IMR-90 (cell line): ENCODE results near the gene RMND5B. TPM values are rescaled to one million over a fixed set of nuclear protein-coding genes. Genes with fewer than 3 reads are reported as not detected.

Source experiments
- ATAC-seq: fragments of 200-7000 bp; cut with Tn5 transposase; 2 replicates; pipeline ENCODE4 v1.9.1; 2020; ENCODE audit warnings: low read depth, mild to moderate bottlenecking, moderate library complexity
- BruUV-seq: library from RNA; stranded (reverse); fragments of 400-500 nt; replicated peaks from 2 replicates; lab custom pipeline; 2021; lab: Mats Ljungman, UMichigan
- CTCF ChIA-PET: fragments of 300-600 bp; formaldehyde crosslinking; extraction: SDS; loops from one replicate; lab custom pipeline; 2021; ENCODE audit warnings: antibody characterized with exemption; lab: Yijun Ruan, JAX
- POLR2A ChIA-PET: fragments of 300-600 bp; sonication (Branson Sonifier 250); formaldehyde crosslinking; loops from one replicate; lab custom pipeline; 2022; ENCODE audit warnings: antibody characterized with exemption; ENCODE audit not compliant: unreplicated experiment; lab: Charles Lee
- DNase-seq: peaks from one replicate; pipeline ENCODE4 v3.0.0; 2013
- H2AFZ ChIP-seq: replicated peaks from 2 replicates; pipeline ENCODE3; 2013; ENCODE audit warnings: low read length, mild to moderate bottlenecking; ENCODE audit not compliant: poor library complexity
- H2AK5ac ChIP-seq: 2 replicates; pipeline ENCODE4 v1.6.1; 2013; ENCODE audit warnings: low read depth, low read length, inconsistent platforms
- H2AK9ac ChIP-seq: replicated peaks from 2 replicates; pipeline ENCODE3; 2013; ENCODE audit warnings: mild to moderate bottlenecking, low read depth, low read length, moderate library complexity; ENCODE audit not compliant: poor library complexity
- H2BK120ac ChIP-seq: 2 replicates; pipeline ENCODE4 v1.6.1; 2013; ENCODE audit warnings: low read depth, low read length, inconsistent platforms
- H2BK15ac ChIP-seq: 3 replicates; pipeline ENCODE4 v1.6.1; 2013; ENCODE audit warnings: low read depth, low read length, inconsistent platforms
- H2BK20ac ChIP-seq: 2 replicates; pipeline ENCODE4 v1.6.1; 2013; ENCODE audit warnings: low read depth, mild to moderate bottlenecking, inconsistent platforms, low read length, moderate library complexity
- H2BK5ac ChIP-seq: 2 replicates; pipeline ENCODE4 v1.6.1; 2013; ENCODE audit warnings: mild to moderate bottlenecking, low read depth, low read length, inconsistent platforms; ENCODE audit not compliant: poor library complexity, severe bottlenecking
- H3K14ac ChIP-seq: replicated peaks from 2 replicates; pipeline ENCODE4 v1.6.1; 2013; ENCODE audit warnings: low read depth, low read length, inconsistent platforms
- H3K18ac ChIP-seq: 2 replicates; pipeline ENCODE4 v1.6.1; 2013; ENCODE audit warnings: low read depth, low read length, control low read depth
- H3K23ac ChIP-seq: 2 replicates; pipeline ENCODE4 v1.6.1; 2013; ENCODE audit warnings: low read depth, low read length, inconsistent platforms
- H3K27ac ChIP-seq: 2 replicates; pipeline ENCODE4 v1.5.1; 2013; ENCODE audit warnings: mild to moderate bottlenecking, control low read depth, low read length; ENCODE audit not compliant: insufficient read depth
- H3K27me3 ChIP-seq: 2 replicates; pipeline ENCODE4 v1.6.1; 2013; ENCODE audit warnings: low read length; ENCODE audit not compliant: control insufficient read depth, insufficient read depth
- H3K36me3 ChIP-seq: 2 replicates; pipeline ENCODE4 v1.6.1; 2013; ENCODE audit warnings: low read length, mixed read lengths; ENCODE audit not compliant: control insufficient read depth, insufficient read depth
- H3K4ac ChIP-seq: 2 replicates; pipeline ENCODE4 v1.6.1; 2013; ENCODE audit warnings: low read depth, low read length, inconsistent platforms
- H3K4me1 ChIP-seq: 2 replicates; pipeline ENCODE4 v1.6.1; 2013; ENCODE audit warnings: low read length, mixed read lengths; ENCODE audit not compliant: control insufficient read depth, insufficient read depth
- H3K4me2 ChIP-seq: 2 replicates; pipeline ENCODE4 v1.6.1; 2013; ENCODE audit warnings: low read depth, mild to moderate bottlenecking, control low read depth, low read length, moderate library complexity
- H3K4me3 ChIP-seq: 2 replicates; pipeline ENCODE4 v1.5.1; 2013; ENCODE audit warnings: low read depth, mild to moderate bottlenecking, control low read depth, low read length, moderate library complexity; ENCODE audit not compliant: insufficient read depth
- H3K56ac ChIP-seq: 2 replicates; pipeline ENCODE4 v1.6.1; 2013; ENCODE audit warnings: low read length, inconsistent platforms; ENCODE audit not compliant: insufficient read depth; ENCODE audit errors: extremely low read depth
- H3K79me1 ChIP-seq, 2 experiments: 2 replicates each; pipeline ENCODE4 v1.6.1; 2013; ENCODE audit warnings: low read length in 2 of 2, inconsistent platforms in 1 of 2, low read depth in 1 of 2
- H3K9ac ChIP-seq: 2 replicates; pipeline ENCODE4 v1.6.1; 2013; ENCODE audit warnings: low read depth, low read length, control low read depth
- H3K9me1 ChIP-seq: 2 replicates; pipeline ENCODE4 v1.6.1; 2013; ENCODE audit warnings: low read length, inconsistent platforms; ENCODE audit not compliant: insufficient read depth
- H3K9me3 ChIP-seq: 2 replicates; pipeline ENCODE4 v1.6.1; 2013; ENCODE audit warnings: low read length; ENCODE audit not compliant: control insufficient read depth, insufficient read depth
- H4K20me1 ChIP-seq: 2 replicates; pipeline ENCODE4 v1.6.1; 2013; ENCODE audit warnings: low read length, inconsistent platforms; ENCODE audit not compliant: insufficient read depth
- H4K5ac ChIP-seq: 2 replicates; pipeline ENCODE4 v1.6.1; 2013; ENCODE audit warnings: mild to moderate bottlenecking, low read depth, low read length, control low read depth
- H4K8ac ChIP-seq, 2 experiments: 2 replicates each; pipeline ENCODE4 v1.6.1; 2013; ENCODE audit warnings: low read depth in 2 of 2, low read length in 2 of 2, control low read depth in 1 of 2, inconsistent platforms in 1 of 2
- H4K91ac ChIP-seq: 2 replicates; pipeline ENCODE4 v1.6.1; 2013; ENCODE audit warnings: low read depth, low read length, inconsistent platforms; ENCODE audit not compliant: insufficient read depth
- MAFK ChIP-seq: IDR thresholded peaks from 2 replicates; pipeline ENCODE4 v1.6.1; 2012; ENCODE audit warnings: low read depth, low read length, improper control_type of control experiment
- NFE2L2 ChIP-seq: fragments of 150-350 bp; IDR thresholded peaks from 2 replicates; pipeline ENCODE4 v1.6.1; 2016; ENCODE audit warnings: low read depth, mild to moderate bottlenecking, low read length
- WGBS, 2 experiments: methylation state at CpG; one replicate each; pipeline versions ENCODE4 v1.1.5 to v1.1.7; 2013; ENCODE audit warnings: missing lambda C conversion rate in 2 of 2; ENCODE audit not compliant: insufficient read length in 1 of 2; ENCODE audit errors: extremely low coverage in 2 of 2; 5-methylcytosine and 5-hydroxymethylcytosine counted together
- dilution Hi-C: fragments of 300-500 bp; cut with HindIII; formaldehyde crosslinking; loops from one replicate; pipeline ENCODE4 v1.14.3; 2018; ENCODE audit warnings: low sequenced_read_pairs; ENCODE audit not compliant: unreplicated experiment
- in situ Hi-C: fragments of 300-500 bp; cut with MboI; formaldehyde crosslinking; loops from 3 replicates; pipeline ENCODE4 v1.14.3; 2019; ENCODE audit warnings: low sequenced_read_pairs, inconsistent platforms, mixed read lengths
- intact Hi-C: fragments of 100-400 bp; cut with micrococcal nuclease; formaldehyde crosslinking; loops from 2 replicates; pipeline ENCODE4 v1.10.0; 2022
- polyA plus RNA-seq, 3 experiments: library from polyadenylated mRNA; depleted of rRNA; stranded (reverse); fragments of >200 nt; gene quantifications; 2 replicates each; pipeline ENCODE4 v1.2.3, GENCODE V29; 2012; ENCODE audit warnings: low replicate concordance in 1 of 3
- total RNA-seq: library from RNA; depleted of rRNA; stranded (reverse); fragments of >200 nt; gene quantifications from 2 replicates; pipeline ENCODE4 v1.2.3, GENCODE V29; 2012
- TF ChIP-seq, protein P1 (sequence below): fragments of 150-350 bp; IDR thresholded peaks from 2 replicates; pipeline ENCODE4 v1.6.1; 2016; ENCODE audit warnings: low read depth, mild to moderate bottlenecking, low read length, moderate library complexity, borderline replicate concordance

Gene RMND5B
- total and polyA plus RNA-seq, 2 of the 4 experiments (the other 2 are of a cell fraction): 14.0 to 19.5 TPM

DNA sequence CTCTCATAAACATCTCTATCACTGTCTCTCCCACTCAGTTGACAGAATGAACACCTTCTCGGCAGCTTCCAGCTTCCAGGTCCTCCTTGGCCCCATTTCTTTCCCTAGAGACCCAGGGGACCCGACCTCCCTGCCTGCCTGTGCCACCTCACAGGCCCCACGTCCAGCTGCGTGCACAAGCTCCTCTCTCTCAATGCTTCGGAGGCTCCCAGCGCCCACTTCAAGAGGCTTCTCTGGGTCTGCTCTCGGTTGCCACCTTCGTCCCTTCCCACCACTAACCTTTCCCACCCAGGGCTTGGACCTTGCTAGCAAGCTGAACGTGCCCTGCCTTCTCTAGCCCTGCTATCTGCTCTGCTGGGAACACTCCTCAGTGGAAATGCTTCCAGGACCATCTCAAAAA, 20.3 kb upstream of the RMND5B start:
- H3K36me3 ChIP-seq: no peaks in the 10 kb centered on the region
- H4K5ac ChIP-seq: no peak overlapping the region
- no peak overlapping the region for H3K23ac ChIP-seq
- H3K27ac ChIP-seq: no peak overlapping the region
- no peak overlapping the region for H3K18ac ChIP-seq
- H2BK120ac ChIP-seq: no peak overlapping the region
- H2AK5ac ChIP-seq: no peak overlapping the region
- no peak overlapping the region for H3K56ac ChIP-seq
- H3K9ac ChIP-seq: no peak overlapping the region
- no peak for DNase-seq
- no peak overlapping the region for H3K4me2 ChIP-seq
- BruUV-seq: no TSS peak
- CTCF ChIA-PET: no interaction called here
- no peak overlapping the region for H3K14ac ChIP-seq
- no peaks in the 10 kb centered on the region; the same call in 1 of the 2 replicates for H3K4me1 ChIP-seq
- H2AFZ ChIP-seq: no peak overlapping the region
- intact Hi-C loops (no loop called here), dilution Hi-C loops (no loop called here), in situ Hi-C loops (no loop called here)
- no peak for ATAC-seq
- TF ChIP-seq MAFK: no peak
- TF ChIP-seq, protein P1, sequence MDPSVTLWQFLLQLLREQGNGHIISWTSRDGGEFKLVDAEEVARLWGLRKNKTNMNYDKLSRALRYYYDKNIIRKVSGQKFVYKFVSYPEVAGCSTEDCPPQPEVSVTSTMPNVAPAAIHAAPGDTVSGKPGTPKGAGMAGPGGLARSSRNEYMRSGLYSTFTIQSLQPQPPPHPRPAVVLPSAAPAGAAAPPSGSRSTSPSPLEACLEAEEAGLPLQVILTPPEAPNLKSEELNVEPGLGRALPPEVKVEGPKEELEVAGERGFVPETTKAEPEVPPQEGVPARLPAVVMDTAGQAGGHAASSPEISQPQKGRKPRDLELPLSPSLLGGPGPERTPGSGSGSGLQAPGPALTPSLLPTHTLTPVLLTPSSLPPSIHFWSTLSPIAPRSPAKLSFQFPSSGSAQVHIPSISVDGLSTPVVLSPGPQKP: no peak
- no peak for TF ChIP-seq NFE2L2
- no peak overlapping the region for H2AK9ac ChIP-seq
- H3K9me1 ChIP-seq: no peaks in the 10 kb centered on the region
- H3K9me3 ChIP-seq: no peaks in the 10 kb centered on the region
- peaks cover 46% of the 10 kb centered on the region for H3K27me3 ChIP-seq
- POLR2A ChIA-PET: no interaction called here
- H2BK15ac ChIP-seq: no peak overlapping the region
- 77% methylated on average over 8 of the region's 9 CpGs; no CpG with 5 or more reads in 1 of the 2 experiments for WGBS, 2 experiments
- no peak overlapping the region for H4K91ac ChIP-seq
- no peaks in the 10 kb centered on the region for H4K20me1 ChIP-seq
- H2BK5ac ChIP-seq: no peak overlapping the region
- no peaks in the 10 kb centered on the region for H3K79me1 ChIP-seq
- no peak overlapping the region for H3K4me3 ChIP-seq
- H2BK20ac ChIP-seq: no peak overlapping the region
- H4K8ac ChIP-seq: no peak overlapping the region
- no peak overlapping the region for H3K4ac ChIP-seq
